ENCODE data around the gene BID.

DNA sequence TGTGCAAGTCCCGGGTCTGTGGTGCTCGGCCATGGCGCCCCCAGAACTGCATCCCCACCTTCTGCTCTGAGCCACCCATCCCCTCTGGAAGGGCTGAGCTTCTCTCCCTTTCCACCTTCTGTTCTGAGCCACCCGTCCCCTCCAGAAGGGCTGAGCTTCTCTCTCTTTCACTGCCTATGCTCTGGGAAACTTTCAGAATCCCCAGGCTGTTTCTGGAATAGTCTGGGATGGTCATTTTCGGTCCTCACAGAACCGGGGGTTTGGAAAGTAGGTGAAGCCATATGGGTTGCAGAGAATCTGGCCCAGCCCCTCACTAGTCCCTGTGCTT is 3.4 kb upstream of the BID start:
- TF ChIP-seq, protein P1, sequence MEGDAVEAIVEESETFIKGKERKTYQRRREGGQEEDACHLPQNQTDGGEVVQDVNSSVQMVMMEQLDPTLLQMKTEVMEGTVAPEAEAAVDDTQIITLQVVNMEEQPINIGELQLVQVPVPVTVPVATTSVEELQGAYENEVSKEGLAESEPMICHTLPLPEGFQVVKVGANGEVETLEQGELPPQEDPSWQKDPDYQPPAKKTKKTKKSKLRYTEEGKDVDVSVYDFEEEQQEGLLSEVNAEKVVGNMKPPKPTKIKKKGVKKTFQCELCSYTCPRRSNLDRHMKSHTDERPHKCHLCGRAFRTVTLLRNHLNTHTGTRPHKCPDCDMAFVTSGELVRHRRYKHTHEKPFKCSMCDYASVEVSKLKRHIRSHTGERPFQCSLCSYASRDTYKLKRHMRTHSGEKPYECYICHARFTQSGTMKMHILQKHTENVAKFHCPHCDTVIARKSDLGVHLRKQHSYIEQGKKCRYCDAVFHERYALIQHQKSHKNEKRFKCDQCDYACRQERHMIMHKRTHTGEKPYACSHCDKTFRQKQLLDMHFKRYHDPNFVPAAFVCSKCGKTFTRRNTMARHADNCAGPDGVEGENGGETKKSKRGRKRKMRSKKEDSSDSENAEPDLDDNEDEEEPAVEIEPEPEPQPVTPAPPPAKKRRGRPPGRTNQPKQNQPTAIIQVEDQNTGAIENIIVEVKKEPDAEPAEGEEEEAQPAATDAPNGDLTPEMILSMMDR (IDR thresholded peaks at IDR 0.05; ENCODE audit: borderline replicate concordance, extremely low read depth, low read length, poor library complexity, severe bottlenecking): no peak
- no peak for TF ChIP-seq EZH2 (IDR thresholded peaks at IDR 0.05; ENCODE audit: borderline replicate concordance, low read depth, low read length, severe bottlenecking)
